ENCODE results near the gene SLC5A10.
"Not testable (repeated sequence)": the region's sequence is repeated elsewhere in the genome, so short reads cannot be mapped to it uniquely, and the experiment has no call there.

The SLC5A10 gene

DNA sequence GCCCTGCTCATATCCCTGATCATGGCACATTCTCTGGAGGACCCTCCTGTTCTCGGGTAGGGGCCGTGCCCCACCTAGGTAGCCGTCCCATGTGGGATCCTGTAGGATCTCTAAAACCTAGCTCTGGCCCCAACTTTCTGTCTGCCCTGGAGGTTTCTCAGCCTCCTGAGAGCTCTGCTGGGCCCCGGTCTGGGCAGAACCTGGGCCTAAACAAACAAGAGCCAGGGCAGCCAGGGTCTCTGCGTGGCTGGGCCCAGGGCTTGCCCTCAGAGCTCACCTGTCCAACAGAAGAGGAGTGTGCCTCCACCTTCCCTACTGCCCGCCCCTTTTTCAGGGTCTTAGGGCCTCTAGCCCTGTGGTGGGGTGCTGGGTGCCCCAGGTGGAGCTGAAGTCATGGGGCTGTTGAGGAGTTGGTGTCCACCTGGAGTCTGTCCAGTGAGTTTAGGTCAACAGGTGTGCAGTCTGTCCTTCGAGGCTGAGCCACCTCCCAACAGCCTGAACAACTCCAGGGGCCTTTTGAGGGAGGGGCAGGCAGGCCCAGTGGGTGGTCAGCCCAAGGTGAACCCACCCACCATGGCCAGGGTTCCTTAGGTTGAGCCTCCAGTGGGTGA is 69.2 kb downstream of the SLC5A10 start:
- not testable (repeated sequence) for DNase-seq

DNA sequence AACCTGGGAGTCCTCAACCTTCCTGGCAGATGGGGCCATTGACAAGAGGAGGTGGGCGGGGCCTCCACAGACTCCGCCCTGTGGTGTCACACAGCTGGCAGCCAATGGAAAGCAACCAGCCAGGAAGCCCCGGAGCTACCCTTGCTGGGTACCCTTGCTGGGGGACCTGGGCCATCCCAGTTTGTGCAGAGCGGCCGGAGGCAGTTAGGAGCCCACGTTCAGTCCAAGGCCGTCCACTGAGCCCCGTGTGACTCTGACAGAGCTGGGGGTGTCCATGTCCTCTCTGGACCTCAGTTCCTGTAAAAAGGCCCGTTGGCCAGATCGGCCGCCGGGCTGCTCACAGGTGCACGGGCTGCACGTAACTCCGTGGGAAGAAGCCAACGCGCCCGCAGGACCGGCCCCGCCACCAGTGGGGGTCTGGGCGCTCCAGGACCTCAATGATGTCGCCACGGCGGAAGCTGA is 69.7 kb downstream of the SLC5A10 start:
- DNase-seq, result no peak

- no peak for DNase-seq
Measured at GRCh38 chr17:19022128-19022527, 70.2 kb downstream of the SLC5A10 start.

DNA sequence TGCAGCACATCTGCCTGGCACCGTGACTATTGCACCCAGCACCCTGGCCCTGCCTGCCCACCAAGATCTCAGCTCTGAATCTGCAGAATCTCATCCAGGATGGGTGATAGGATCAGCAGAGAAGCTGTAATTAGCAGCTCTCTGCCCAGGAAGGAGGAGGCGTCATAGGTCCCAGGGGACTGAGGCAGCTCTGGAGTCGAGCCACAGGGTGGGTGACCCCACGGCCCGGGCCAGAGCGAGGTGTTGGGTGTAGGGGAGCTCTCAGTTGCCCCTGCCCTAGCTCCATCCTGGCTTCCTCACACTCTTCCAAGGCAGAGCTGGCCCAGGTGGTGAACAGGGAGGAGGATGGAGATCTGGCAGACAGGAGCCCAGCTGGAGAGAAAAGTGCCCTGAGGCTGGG is 70.8 kb downstream of the SLC5A10 start:
- DNase-seq, result no peak

- no peak for DNase-seq
Measured at GRCh38 chr17:19023209-19023999, 71.4 kb downstream of the SLC5A10 start.

GRCh38 chr17:19024101-19025078 is 72.4 kb downstream of the SLC5A10 start:
- DNase-seq, result no peak

DNA sequence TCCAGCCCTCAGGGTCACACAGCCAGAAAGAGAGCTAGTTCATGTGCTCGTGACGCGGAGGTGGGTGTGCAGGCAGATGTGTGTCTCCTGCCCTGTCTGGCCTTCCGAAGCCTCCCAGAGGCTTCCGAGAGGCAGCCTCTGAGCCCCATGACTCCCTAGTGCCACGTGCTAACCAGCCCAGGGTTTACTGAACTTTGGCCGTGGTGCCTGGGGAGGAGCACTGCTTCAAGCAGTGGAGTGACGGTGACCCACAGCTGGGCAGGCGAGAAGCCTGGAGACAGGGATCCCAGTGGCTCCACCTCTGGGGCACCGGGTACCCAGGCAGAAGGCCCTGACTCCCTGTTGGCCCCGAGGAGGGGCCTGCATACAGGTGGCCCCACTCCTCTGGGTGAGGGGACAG is 76.7 kb downstream of the SLC5A10 start:
- DNase-seq, result not testable (repeated sequence)

DNA sequence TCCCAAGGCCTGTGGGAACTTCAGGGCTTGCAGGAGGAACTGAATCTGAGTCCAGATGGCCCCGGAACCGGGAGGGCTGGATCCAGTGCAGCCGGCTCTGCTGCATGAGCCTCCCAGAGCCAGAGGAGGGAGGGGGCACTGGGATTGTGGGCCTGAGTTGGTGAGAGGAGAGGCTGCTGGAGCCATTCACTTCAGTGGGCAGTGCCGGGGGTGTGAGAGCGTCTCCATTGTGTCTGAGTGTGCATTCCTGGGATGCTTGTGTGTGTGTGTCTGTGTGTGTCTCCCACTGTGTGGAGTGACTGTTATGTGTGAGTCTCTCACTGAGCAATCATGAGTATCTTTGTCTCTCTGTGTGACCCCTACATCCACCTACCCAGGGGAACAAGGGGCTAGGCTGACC is 77.8 kb downstream of the SLC5A10 start:
- not testable (repeated sequence) for DNase-seq

GRCh38 chr17:19030771-19031449 is 78.9 kb downstream of the SLC5A10 start:
- not testable (repeated sequence) for DNase-seq

GRCh38 chr17:19031729-19032128 is 79.8 kb downstream of the SLC5A10 start:
- DNase-seq, result not testable (repeated sequence)

DNA sequence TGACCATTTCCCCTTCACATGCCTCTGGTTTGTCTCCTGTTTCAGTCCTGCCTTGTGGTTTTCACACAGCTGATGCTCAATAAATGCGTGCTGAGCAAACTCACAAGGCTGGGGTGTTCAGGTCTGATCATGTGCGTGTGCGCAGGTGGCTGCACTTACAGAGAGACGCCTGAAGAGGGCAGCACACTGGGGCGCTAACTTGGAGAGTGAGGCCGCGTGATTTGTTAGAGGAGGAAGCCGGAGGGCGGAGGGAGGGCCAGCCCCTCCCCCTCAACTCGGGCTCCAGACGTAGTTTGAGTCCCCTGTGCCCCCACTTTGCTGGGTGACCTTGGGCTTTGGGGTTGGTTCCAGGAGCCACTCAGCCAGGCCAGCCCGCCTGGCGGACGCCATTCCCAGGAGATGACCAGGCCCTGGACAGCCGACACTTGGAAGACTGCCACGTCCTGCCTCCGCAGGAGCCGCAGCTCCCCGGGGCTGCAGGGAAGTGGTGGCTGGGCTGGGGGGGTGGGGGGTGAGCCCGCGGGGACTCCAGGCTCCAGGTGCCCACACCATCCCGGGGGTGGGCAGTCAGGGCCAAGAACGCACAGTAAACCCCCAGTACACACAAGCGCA is 80.5 kb downstream of the SLC5A10 start:
- not testable (repeated sequence) for DNase-seq

- not testable (repeated sequence) for DNase-seq
Measured at GRCh38 chr17:19036186-19036585, 84.2 kb downstream of the SLC5A10 start.

DNA sequence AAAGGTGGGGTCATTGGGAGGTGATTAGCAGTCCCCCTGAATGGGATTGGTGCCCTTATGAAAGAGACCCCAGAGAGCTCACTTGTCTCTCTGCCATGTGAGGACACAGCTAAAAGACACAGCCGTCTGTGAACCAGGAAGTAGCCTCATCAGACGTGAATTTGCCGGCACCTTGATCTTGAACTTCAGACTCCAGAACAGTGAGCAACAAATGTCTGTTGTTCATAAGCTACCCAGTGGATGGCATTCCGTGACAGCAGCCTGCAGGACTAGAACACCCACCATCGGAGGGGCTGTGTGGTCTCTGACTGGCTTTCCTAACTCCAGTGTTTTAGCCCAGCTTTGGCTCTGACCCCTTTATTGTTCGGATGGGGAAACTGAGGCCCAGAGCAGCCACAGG is 85.6 kb downstream of the SLC5A10 start:
- DNase-seq, result not testable (repeated sequence)

- not testable (repeated sequence) for DNase-seq
Measured at GRCh38 chr17:19038007-19038406, 86.0 kb downstream of the SLC5A10 start.

DNA sequence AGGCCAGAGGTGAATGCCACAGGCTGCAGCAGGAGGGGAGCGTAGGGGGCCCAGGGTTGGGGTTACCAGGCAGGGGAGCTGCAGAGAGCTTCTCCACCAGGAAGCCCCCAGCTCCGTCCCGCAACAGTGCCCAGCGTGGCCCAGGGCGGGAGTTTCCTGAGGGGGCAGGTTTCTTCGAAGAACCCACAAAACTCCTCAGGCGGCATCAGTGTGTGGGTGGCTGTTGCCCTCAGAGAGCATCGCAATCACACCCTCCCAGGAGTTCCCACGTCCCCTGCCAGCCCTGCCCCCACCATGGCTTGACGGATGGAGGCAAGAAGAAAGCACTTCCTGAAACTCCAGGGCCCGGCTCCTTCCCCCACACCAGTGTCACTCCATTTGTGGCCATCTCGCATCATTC is 86.8 kb downstream of the SLC5A10 start:
- DNase-seq, result not testable (repeated sequence)

DNA sequence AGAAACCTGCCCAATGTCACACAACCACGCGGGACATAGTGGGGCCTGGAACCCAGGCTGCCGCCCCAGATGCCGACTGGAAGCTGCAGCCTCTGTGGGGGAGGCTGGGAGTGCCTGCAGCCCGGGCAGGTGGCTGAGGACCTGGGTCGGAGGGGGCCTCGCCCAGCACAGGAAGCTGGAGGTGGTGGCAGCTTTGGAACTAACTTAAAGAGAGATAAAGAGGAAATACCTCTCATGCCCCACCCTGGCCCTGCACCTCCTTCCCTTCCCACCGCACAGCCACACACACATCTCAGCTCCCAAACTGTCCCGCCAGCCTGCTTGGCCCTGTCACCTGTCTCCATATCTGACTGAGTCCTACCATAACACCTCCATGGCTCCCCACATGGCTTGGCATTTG is 88.4 kb downstream of the SLC5A10 start:
- DNase-seq, result not testable (repeated sequence)

GRCh38 chr17:19041871-19042270 is 89.9 kb downstream of the SLC5A10 start:
- not testable (repeated sequence) for DNase-seq

DNA sequence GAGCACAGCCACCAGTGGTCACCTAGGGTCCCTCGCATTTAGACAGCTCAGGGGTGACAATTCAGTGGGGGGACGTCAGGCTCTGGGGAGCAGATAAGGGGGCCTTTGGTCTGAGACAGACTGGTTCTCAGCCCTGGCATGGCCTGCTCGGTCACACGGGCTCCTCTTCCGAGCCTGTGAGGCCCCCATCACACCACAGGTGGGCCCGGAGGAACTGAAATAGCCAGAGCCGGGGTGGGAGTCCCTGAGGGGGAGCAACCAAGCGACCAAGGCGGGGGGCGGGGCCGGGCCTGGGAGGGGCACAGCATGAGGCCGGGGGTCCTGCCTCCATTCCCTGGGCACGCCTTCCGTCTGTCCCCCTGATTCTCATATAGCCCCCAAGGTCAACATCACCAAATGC is 90.4 kb downstream of the SLC5A10 start:
- DNase-seq, result not testable (repeated sequence)

- DNase-seq, result not testable (repeated sequence)
Measured at GRCh38 chr17:19043032-19043431, 91.1 kb downstream of the SLC5A10 start.

DNA sequence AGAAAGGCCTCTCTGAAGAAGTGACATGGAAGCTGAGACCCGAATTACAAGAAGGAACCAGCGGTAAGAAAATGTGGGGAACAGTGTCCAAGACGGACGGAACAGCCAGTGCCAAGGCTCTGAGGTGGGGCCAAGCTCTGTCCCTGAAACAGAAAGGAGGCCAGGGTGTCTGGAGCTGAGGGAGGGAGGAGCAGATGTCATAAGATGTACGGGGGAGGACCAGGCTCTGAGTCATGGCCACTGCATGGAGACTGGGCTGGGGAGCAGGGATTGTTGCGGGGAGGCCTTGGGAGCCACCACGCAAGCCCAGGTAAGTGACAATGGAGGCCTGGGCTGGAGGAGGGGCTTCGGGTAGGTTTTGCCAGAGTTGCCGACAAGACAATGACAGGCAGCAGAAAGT is 92.7 kb downstream of the SLC5A10 start:
- not testable (repeated sequence) for DNase-seq

DNA sequence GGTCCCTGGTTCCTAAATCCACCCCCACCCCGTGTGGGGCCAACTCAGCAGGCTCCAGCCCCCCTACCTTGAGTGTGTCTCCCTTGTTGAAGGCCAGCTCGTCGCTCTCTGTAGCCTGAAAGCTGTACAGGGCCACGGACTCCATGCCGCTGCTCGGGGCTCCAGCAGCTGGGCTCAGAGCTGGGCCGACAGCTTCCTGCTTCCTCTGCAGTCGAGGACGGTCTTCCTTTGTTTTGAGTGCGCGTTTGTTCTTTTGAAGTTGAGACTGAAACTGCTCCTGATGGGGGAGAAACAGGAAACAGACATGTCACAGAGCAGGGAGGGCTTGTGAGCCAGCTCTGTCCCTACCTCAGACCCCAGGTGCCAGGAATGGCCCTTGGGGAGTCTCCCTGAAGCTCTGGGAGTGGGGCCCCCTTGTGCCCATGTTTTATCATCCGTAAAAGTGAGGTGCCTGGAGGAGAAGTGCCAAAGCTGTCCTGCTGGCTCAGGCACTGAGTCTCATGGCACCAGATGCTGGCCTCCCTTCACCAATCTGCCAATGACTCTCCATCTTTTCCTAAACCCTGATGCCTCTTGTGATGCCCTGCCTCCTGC is 94.9 kb downstream of the SLC5A10 start, which contains the start of gene GRAP:
GRAP (minus strand) TSS at position 176 of the 594 bp plus-strand sequence; CDS start at position 145, 31 bp downstream.
- not testable (repeated sequence) for DNase-seq

All from OCI-M1 (cell line).